Gastroesophageal sphincter (tissue), 3 donors: ENCODE measurements around the gene NPW.

ENCODE experiments used
- CTCF ChIP-seq, 4 experiments: fragments of 200-600 bp in 2 of 4; fragments of 450-650 bp in 2 of 4; sonication (generic) in 1 of 4; IDR thresholded peaks; one replicate each; pipeline ENCODE4 v1.5.1; 2017 to 2019; ENCODE audit warnings: antibody characterized with exemption in 4 of 4, mild to moderate bottlenecking in 2 of 4, moderate library complexity in 2 of 4
- POLR2A ChIP-seq, 2 donors: fragments of 450-650 bp; IDR thresholded peaks; one replicate each; pipeline ENCODE4 v1.6.1; 2017; ENCODE audit warnings: antibody characterized with exemption in 2 of 2, mild to moderate bottlenecking in 2 of 2, moderate library complexity in 1 of 2

GRCh38 chr16:2039274-2040031, 19.9 kb downstream of the NPW start:
- TF ChIP-seq CTCF (IDR thresholded peaks at IDR 0.05): no peak
- no peak for TF ChIP-seq POLR2A (IDR thresholded peaks at IDR 0.05)
